Superior temporal gyrus (tissue), 1 donor: ENCODE results near the gene LSM12.

ENCODE experiments used
- DNase-seq: peaks from one replicate; pipeline ENCODE4 v3.0.0-alpha.2; 2016; ENCODE audit errors: extremely low spot score

LSM12 gene

DNA sequence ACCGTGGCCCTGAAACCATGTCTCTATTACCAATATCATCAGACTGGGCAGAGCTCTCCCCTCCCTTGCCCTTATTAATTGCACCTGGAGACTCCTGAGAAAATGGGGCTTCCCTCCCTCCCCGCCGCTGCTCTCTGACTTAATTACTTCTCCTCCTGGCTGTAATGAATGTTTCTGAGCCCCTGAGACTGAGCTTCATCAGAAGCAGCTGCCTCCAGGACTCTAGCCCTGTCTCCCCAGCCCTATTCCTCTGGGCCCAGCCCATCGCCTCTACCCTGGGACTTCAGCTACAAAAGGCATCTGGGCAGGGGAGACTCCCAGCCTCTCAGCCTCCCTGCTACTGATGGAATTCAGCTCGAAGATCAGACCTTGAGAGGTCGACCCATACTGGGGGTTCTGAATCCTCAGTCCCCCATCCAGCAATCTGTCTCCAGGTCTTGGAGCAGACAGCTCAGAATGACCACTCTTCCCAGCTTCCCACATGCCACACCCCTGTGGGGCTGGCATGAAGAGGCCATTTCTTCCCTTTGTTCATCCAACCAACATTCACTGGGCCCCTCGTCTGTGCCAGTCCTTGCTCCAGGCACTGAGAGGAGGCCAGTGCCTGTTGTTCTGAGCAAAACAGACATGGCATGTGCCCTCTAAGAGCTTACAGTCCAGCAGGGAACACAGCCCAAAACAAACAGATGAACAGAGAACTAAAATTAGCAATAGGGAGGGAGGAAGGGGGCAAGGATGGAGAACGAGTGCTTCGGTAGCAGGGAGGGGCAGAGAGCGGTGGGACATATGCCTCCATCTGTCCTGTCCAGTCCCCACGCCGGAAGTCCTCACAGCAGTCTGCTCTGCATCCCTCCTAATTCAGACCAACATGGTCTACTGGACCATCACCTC lies 79.1 kb downstream of the LSM12 start:
- DNase-seq, result no peak

DNA sequence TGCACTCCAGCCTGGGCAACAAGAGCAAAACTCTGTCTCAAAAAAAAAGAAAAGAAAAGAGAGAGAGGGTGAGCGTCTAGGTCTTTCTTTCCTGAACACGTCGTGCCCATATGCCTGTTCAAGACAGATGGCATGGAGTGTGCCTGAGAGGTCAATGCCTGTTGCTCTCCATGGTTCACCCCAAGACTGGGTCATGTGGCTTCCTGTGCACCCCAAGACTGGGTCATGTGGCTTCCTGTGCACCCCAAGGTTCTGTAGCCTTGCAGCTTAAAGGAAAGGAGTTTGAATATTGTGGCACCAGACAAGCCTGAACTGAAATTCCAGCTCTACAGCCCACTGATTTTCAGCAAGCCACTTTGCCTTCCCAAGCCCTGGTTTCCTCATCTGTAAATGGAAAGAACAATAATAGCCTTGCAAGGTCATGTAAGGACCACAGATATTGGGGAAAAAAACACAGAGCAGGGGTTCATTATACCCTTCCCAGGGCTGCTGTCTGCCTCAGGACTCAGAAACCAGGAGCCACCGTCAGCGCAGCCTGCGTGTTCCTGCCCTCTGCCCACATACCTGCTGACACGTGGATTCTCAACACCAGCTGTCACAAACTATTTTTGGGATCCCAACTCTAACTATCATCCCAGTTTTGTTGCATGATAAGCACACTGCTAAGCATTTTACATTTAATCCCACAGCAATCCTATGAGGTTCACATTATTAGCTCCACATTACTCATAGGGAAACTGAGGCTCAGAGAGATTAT lies 80.1 kb downstream of the LSM12 start:
- DNase-seq, result peak; percentile 35

DNA sequence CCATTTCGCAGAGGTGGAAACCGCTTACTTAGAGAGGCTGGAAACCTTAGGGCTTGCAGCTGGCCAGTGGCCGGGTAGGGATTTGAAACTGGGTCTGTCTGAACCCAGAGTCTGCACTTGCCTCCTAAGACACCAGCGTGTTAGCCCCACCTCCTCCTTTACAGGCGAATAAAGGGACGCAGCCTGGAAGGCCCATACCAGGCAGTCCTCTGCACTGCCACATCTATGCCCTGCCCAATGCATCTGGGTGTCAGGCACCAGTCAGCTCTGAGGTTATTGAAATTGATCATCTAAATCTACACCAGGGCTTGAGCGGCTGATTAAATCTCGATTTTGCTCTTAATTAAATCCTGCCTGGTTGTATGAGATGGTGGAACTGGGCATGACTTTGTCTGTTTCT lies 82.0 kb downstream of the LSM12 start:
- DNase-seq, result no peak
